HepG2 (cell line): Measurements from ENCODE around the gene DPP7. TPM values are rescaled to one million over a fixed set of nuclear protein-coding genes. Genes with fewer than 3 reads are reported as not detected.

Experiments
- ATAC-seq: fragments of 200-7000 bp; cut with Tn5 transposase; 3 replicates; pipeline ENCODE4 v1.9.1; 2020; ENCODE audit warnings: mild to moderate bottlenecking, moderate library complexity
- BruUV-seq: library from RNA; stranded (reverse); fragments of 400-500 nt; replicated peaks from 2 replicates; lab custom pipeline; 2021; lab: Mats Ljungman, UMichigan
- CTCF ChIA-PET: fragments of 300-600 bp; formaldehyde crosslinking; extraction: SDS; loops from one replicate; lab custom pipeline; 2021; ENCODE audit warnings: low total read pairs, inconsistent platforms, low intra/inter-chr PET ratio; lab: Yijun Ruan, JAX
- POLR2A ChIA-PET: fragments of 350-600 bp; sonication (Branson Sonifier 250); formaldehyde crosslinking; loops from one replicate; lab custom pipeline; 2020; ENCODE audit warnings: antibody characterized with exemption, inconsistent platforms; lab: Yijun Ruan, JAX
- DNase-seq: peaks from one replicate; pipeline ENCODE4 v3.0.0-alpha.2; 2015; ENCODE audit warnings: low spot score
- FAIRE-seq: peaks from 3 replicates; lab custom pipeline; 2011; peaks lifted over from hg19 to GRCh38; lab: Jason Lieb, UNC
- H2AFZ ChIP-seq: one replicate; pipeline ENCODE4 v1.6.1; 2011; ENCODE audit warnings: low read length, inconsistent platforms
- H3K27ac ChIP-seq: fragments of 300-600 bp; 3 replicates; pipeline ENCODE4 v1.8.0; 2011; ENCODE audit warnings: mixed run types, mild to moderate bottlenecking, mixed read lengths, low read length, inconsistent platforms; ENCODE audit not compliant: insufficient read depth; ENCODE audit errors: extremely low read length
- H3K27me3 ChIP-seq, 2 experiments: fragments of 200-600 bp in 1 of 2; 2 replicates in 1 of 2; 3 replicates in 1 of 2; pipeline versions ENCODE4 v1.6.0 to v1.8.0; 2011; ENCODE audit warnings: low read length in 2 of 2, mild to moderate bottlenecking in 2 of 2, moderate library complexity in 2 of 2, inconsistent platforms in 1 of 2; ENCODE audit not compliant: insufficient read depth in 2 of 2, control insufficient read depth in 1 of 2
- H3K36me3 ChIP-seq, 2 experiments: fragments of 200-600 bp in 1 of 2; replicated peaks in 1 of 2; 2 replicates in 1 of 2; 3 replicates in 1 of 2; pipeline versions ENCODE4 v1.5.1 to v1.8.0; 2011; ENCODE audit warnings: low read length in 2 of 2, inconsistent platforms in 1 of 2; ENCODE audit not compliant: insufficient read depth in 2 of 2, control insufficient read depth in 1 of 2
- H3K4me1 ChIP-seq: 2 replicates; pipeline ENCODE4 v1.5.1; 2012; ENCODE audit warnings: low read length, inconsistent platforms; ENCODE audit not compliant: insufficient read depth
- H3K4me2 ChIP-seq: 2 replicates; pipeline ENCODE4 v1.6.0; 2011; ENCODE audit warnings: low read depth, low read length, inconsistent platforms
- H3K4me3 ChIP-seq, 3 experiments: fragments of 200-600 bp in 1 of 3; sonication (generic), shearing (Covaris generic) in 1 of 3; replicated peaks in 1 of 3; 2 replicates each; pipeline ENCODE4 v1.5.1; 2011 to 2016; ENCODE audit warnings: low read length in 3 of 3, inconsistent platforms in 2 of 3, low read depth in 2 of 3, mild to moderate bottlenecking in 2 of 3, control low read depth in 1 of 3, mixed read lengths in 1 of 3; ENCODE audit not compliant: insufficient read depth in 1 of 3
- H3K79me2 ChIP-seq: one replicate; pipeline ENCODE4 v1.6.1; 2011; ENCODE audit warnings: low read length, inconsistent platforms; ENCODE audit not compliant: insufficient read depth
- H3K9ac ChIP-seq: 2 replicates; pipeline ENCODE4 v1.6.0; 2011; ENCODE audit warnings: mild to moderate bottlenecking, low read depth, low read length, inconsistent platforms; ENCODE audit not compliant: insufficient read depth
- H3K9me3 ChIP-seq: 2 replicates; pipeline ENCODE4 v1.5.1; 2012; ENCODE audit warnings: mild to moderate bottlenecking, low read length
- H4K20me1 ChIP-seq: 2 replicates; pipeline ENCODE4 v1.6.0; 2011; ENCODE audit warnings: inconsistent platforms, mild to moderate bottlenecking, low read length, moderate library complexity; ENCODE audit not compliant: insufficient read depth
- CENPT ChIP-seq: sonication (generic); formaldehyde crosslinking; IDR thresholded peaks from 2 replicates; pipeline ENCODE4 v1.8.0; 2022; ENCODE audit warnings: low read depth, mild to moderate bottlenecking, moderate library complexity, missing genetic modification reagents
- CHD4 ChIP-seq: fragments of 200-600 bp; sonication (generic); IDR thresholded peaks from 2 replicates; pipeline ENCODE4 v1.7.0; 2017; ENCODE audit warnings: mild to moderate bottlenecking, low read length, borderline replicate concordance
- ELF1 ChIP-seq: sonication (generic); formaldehyde crosslinking; IDR thresholded peaks from 2 replicates; pipeline ENCODE4 v1.4.0; 2020; ENCODE audit warnings: missing genetic modification reagents
- HNRNPLL ChIP-seq: fragments of 200-400 bp; formaldehyde crosslinking; IDR thresholded peaks from 2 replicates; pipeline ENCODE4 v1.6.1; 2017; ENCODE audit warnings: mild to moderate bottlenecking, low read depth, low read length; ENCODE audit not compliant: poor library complexity, severe bottlenecking
- JUN ChIP-seq: sonication (generic); formaldehyde crosslinking; IDR thresholded peaks from 2 replicates; pipeline ENCODE4 v1.4.0; 2020; ENCODE audit warnings: mild to moderate bottlenecking, missing genetic modification reagents
- KAT2B ChIP-seq: fragments of 150-350 bp; IDR thresholded peaks from 2 replicates; pipeline ENCODE4 v1.6.1; 2014; ENCODE audit warnings: low read depth, low read length, borderline replicate concordance
- MTA3 ChIP-seq: sonication (generic); formaldehyde crosslinking; IDR thresholded peaks from 2 replicates; pipeline ENCODE4 v1.4.0; 2020; ENCODE audit warnings: missing genetic modification reagents
- RARG ChIP-seq: sonication (generic); formaldehyde crosslinking; IDR thresholded peaks from 2 replicates; pipeline ENCODE4 v1.4.0; 2020; ENCODE audit warnings: low read depth, mild to moderate bottlenecking, missing genetic modification reagents
- SIN3B ChIP-seq: fragments of 150-350 bp; IDR thresholded peaks from 2 replicates; pipeline ENCODE4 v1.6.1; 2014; ENCODE audit warnings: low read length
- ZBTB42 ChIP-seq: sonication (generic); formaldehyde crosslinking; IDR thresholded peaks from 2 replicates; pipeline ENCODE4 v1.5.0; 2020; ENCODE audit warnings: mild to moderate bottlenecking, missing genetic modification reagents
- ZEB1 ChIP-seq: IDR thresholded peaks from 2 replicates; pipeline ENCODE4 v1.6.1; 2012; ENCODE audit warnings: mild to moderate bottlenecking, low read depth, inconsistent platforms; ENCODE audit not compliant: insufficient replicate concordance
- ZNF33A ChIP-seq: sonication (generic); formaldehyde crosslinking; IDR thresholded peaks from 2 replicates; pipeline ENCODE4 v1.5.1; 2020; ENCODE audit warnings: missing genetic modification reagents, mild to moderate bottlenecking, moderate library complexity, borderline replicate concordance
- WGBS: methylation state at CpG from one replicate; pipeline ENCODE4 v1.1.6; 2017; ENCODE audit warnings: low lambda C conversion rate; 5-methylcytosine and 5-hydroxymethylcytosine counted together
- in situ Hi-C: cut with HindIII; loops from 2 replicates; pipeline ENCODE4 v1.10.0; 2017; ENCODE audit warnings: low pct_unique_long_range_greater_than_20kb; ENCODE audit not compliant: extremely low pct_ligation_motif_present
- intact Hi-C: fragments of 100-400 bp; cut with micrococcal nuclease; formaldehyde crosslinking; loops from one replicate; pipeline ENCODE4 v1.10.0; 2022; ENCODE audit not compliant: unreplicated experiment
- polyA plus RNA-seq, 8 experiments: library from polyadenylated mRNA; depleted of rRNA in 3 of 8; stranded (reverse) in 7 of 8; unstranded in 1 of 8; fragments of >200 nt; fragmentation: Illumina TruSeq in 4 of 8; extraction: Trizol in 4 of 8; gene quantifications; 2 replicates each; pipeline versions ENCODE4 v1.2.1 to v1.2.3, GENCODE V29; 2011 to 2016; ENCODE audit warnings: low read depth in 4 of 8, missing spikeins in 1 of 8, mixed read lengths in 1 of 8; ENCODE audit not compliant: insufficient read depth in 1 of 8
- total RNA-seq, 5 experiments: library from RNA; depleted of rRNA; stranded (reverse); fragments of >200 nt; fragmentation: Illumina TruSeq; extraction: Trizol; gene quantifications; 2 replicates each; pipeline ENCODE4 v1.2.3, GENCODE V29; 2016; ENCODE audit warnings: low read depth in 1 of 5
- TF ChIP-seq, protein P1 (sequence below): sonication (generic); formaldehyde crosslinking; IDR thresholded peaks from 2 replicates; pipeline ENCODE4 v1.4.0; 2020; ENCODE audit warnings: missing genetic modification reagents
- TF ChIP-seq, protein P2 (sequence below): sonication (generic); formaldehyde crosslinking; IDR thresholded peaks from 2 replicates; pipeline ENCODE4 v1.5.0; 2020; ENCODE audit warnings: missing genetic modification reagents
- TF ChIP-seq, protein P3 (sequence below): IDR thresholded peaks from 2 replicates; pipeline ENCODE4 v1.6.1; 2016
- TF ChIP-seq, protein P4 (sequence below): sonication (generic); formaldehyde crosslinking; IDR thresholded peaks from 2 replicates; pipeline ENCODE4 v1.8.0; 2022; ENCODE audit warnings: mild to moderate bottlenecking, missing genetic modification reagents, moderate library complexity

Gene DPP7
- total and polyA plus RNA-seq, 2 of the 13 experiments (the other 11 are each of a cell fraction or from before 2014, with no cell fraction given), result 1.2 to 4.5 TPM

DNA sequence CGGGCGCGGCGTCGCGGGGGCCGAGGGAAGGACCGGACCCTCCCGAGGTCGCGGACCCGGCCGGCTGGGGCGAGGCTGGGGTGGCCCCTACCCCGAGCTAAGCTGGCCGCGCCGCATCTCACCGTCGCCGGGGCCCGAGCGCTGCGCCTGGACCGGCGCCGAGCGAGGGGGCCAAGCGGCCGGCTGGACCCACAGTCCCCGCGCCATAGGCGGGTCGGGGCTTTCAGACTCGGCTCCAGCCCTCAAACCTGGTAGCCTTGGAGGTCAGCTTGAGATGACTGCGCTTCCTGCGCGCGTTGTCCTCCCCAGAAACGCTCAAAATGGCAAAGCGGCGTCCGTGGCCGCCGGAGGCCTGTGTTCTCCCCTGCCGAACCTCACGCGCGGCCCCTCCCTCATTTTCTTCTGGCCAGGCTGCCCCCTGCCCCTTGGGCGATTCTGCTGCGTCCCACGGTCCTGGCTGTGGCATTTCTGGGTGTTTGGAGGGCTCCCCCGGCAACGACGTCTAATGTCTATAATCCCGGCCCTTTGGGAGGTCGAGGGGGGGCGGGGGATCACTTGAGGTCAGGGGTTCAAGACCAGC lies 15.7 kb upstream of the DPP7 start (continued):
- TF ChIP-seq, protein P1, sequence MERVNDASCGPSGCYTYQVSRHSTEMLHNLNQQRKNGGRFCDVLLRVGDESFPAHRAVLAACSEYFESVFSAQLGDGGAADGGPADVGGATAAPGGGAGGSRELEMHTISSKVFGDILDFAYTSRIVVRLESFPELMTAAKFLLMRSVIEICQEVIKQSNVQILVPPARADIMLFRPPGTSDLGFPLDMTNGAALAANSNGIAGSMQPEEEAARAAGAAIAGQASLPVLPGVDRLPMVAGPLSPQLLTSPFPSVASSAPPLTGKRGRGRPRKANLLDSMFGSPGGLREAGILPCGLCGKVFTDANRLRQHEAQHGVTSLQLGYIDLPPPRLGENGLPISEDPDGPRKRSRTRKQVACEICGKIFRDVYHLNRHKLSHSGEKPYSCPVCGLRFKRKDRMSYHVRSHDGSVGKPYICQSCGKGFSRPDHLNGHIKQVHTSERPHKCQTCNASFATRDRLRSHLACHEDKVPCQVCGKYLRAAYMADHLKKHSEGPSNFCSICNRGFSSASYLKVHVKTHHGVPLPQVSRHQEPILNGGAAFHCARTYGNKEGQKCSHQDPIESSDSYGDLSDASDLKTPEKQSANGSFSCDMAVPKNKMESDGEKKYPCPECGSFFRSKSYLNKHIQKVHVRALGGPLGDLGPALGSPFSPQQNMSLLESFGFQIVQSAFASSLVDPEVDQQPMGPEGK, result 0 out of 2 replicates have a peak, but pooled peaks have one; percentile 9
- TF ChIP-seq HNRNPLL (no peak), ZEB1 (no peak)
- TF ChIP-seq, protein P2, sequence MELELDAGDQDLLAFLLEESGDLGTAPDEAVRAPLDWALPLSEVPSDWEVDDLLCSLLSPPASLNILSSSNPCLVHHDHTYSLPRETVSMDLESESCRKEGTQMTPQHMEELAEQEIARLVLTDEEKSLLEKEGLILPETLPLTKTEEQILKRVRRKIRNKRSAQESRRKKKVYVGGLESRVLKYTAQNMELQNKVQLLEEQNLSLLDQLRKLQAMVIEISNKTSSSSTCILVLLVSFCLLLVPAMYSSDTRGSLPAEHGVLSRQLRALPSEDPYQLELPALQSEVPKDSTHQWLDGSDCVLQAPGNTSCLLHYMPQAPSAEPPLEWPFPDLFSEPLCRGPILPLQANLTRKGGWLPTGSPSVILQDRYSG (CRISPR knock-in tag), result no peak

DNA sequence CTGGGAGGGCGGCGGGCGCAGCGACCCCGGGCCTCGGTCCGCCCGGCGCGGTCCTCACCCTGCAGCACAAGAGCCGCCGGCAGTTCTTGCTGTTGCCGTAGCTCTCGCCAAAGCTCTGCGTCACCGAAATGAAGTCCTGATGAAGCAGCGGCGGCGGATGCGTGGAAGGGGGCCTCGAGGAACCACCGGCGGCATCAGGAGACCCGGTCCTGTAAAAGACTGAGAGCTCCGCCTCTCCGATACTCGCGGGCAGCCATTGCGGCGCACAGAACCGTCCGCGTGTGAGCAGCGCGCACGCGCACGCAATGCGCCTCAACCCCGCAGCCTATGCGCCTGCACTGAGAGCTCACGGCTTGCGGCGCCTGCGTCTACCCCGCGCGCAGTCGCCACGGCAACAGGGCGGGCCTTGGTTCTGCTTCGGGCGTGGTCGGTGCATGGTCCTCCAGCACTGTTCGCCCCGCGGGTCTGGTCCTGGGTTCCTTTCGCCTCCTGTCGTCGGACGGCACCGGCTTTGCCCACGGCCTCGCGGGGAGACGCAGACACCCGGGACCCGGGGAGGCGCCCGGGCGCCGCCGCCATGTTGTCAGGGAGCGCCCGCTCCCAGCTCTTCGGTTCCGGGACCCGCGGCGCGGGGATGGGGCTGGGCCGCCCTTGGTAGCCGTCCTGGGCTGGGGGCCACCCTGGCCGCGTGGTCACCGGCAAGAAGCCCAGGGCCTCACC lies 15.1 kb upstream of the DPP7 start:
- H2AFZ ChIP-seq, result no peak overlapping the region
- BruUV-seq, result no TSS peak
- CTCF ChIA-PET, result no interaction called here
- no peaks in the 10 kb centered on the region for H3K36me3 ChIP-seq
- H3K4me3 ChIP-seq, result peak overlapping the region; percentile 75 to 90 (median 85)
- no peaks in the 10 kb centered on the region for H3K27me3 ChIP-seq
- H3K4me1 ChIP-seq, result peaks cover 24% of the 10 kb centered on the region
- DNase-seq (peak; percentile 81), FAIRE-seq (peak; percentile 86), ATAC-seq (peak; percentile 95)
- intact Hi-C loops, result no loop called here
- peaks cover 19% of the 10 kb centered on the region for H3K79me2 ChIP-seq
- H4K20me1 ChIP-seq, result peaks cover 5% of the 10 kb centered on the region; the same call in 1 of the 2 replicates
- H3K27ac ChIP-seq, result peak overlapping the region; percentile 82
- WGBS, result no CpG with 5 or more reads among the region's 86 CpGs
- POLR2A ChIA-PET, result interaction anchor here (0.7 to 2.4 kb wide), 21 partner anchors 8 to 243 kb away, joined by 3 to 34 read pairs (median 4); partner anchors contain the start of genes ANAPC2, GRIN1, MAN1B1 and RNF208
- H3K9ac ChIP-seq, result peak overlapping the region; percentile 80
- peak overlapping the region; percentile 98 for H3K4me2 ChIP-seq
- H3K9me3 ChIP-seq, result no peaks in the 10 kb centered on the region
- in situ Hi-C loops, result no loop called here
- TF ChIP-seq ZBTB42 (CRISPR knock-in tag), result no peak
- TF ChIP-seq RARG (CRISPR knock-in tag), result no peak
- TF ChIP-seq JUN, result no peak
- no peak for TF ChIP-seq KAT2B
- no peak for TF ChIP-seq CENPT (CRISPR knock-in tag)
- no peak for TF ChIP-seq ZNF33A
- no peak for TF ChIP-seq SIN3B
- TF ChIP-seq MTA3 (CRISPR knock-in tag), result no peak
- TF ChIP-seq CHD4, result no peak
- TF ChIP-seq ELF1 (CRISPR knock-in tag), result no peak
- TF ChIP-seq, protein P3, sequence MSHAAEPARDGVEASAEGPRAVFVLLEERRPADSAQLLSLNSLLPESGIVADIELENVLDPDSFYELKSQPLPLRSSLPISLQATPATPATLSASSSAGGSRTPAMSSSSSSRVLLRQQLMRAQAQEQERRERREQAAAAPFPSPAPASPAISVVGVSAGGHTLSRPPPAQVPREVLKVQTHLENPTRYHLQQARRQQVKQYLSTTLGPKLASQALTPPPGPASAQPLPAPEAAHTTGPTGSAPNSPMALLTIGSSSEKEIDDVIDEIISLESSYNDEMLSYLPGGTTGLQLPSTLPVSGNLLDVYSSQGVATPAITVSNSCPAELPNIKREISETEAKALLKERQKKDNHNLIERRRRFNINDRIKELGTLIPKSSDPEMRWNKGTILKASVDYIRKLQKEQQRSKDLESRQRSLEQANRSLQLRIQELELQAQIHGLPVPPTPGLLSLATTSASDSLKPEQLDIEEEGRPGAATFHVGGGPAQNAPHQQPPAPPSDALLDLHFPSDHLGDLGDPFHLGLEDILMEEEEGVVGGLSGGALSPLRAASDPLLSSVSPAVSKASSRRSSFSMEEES, result 0 out of 2 replicates have a peak, but pooled peaks have one; percentile 36
- TF ChIP-seq, protein P4, sequence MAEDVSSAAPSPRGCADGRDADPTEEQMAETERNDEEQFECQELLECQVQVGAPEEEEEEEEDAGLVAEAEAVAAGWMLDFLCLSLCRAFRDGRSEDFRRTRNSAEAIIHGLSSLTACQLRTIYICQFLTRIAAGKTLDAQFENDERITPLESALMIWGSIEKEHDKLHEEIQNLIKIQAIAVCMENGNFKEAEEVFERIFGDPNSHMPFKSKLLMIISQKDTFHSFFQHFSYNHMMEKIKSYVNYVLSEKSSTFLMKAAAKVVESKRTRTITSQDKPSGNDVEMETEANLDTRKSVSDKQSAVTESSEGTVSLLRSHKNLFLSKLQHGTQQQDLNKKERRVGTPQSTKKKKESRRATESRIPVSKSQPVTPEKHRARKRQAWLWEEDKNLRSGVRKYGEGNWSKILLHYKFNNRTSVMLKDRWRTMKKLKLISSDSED (CRISPR knock-in tag), result no peak
